Osteoblast (primary cell): ENCODE measurements around the gene SDCBP2. TPM values are rescaled to one million over a fixed set of nuclear protein-coding genes. Genes with fewer than 3 reads are reported as not detected.

Experiments used
- DNase-seq: peaks from one replicate; pipeline ENCODE4 v3.0.0; 2011; ENCODE audit warnings: low spot score, mixed read lengths; ENCODE audit not compliant: insufficient read length; ENCODE audit errors: missing footprints
- H2AFZ ChIP-seq: 2 replicates; pipeline ENCODE4 v1.6.0; 2011; ENCODE audit warnings: mild to moderate bottlenecking, low read length
- H3K27ac ChIP-seq: 2 replicates; pipeline ENCODE4 v1.5.1; 2011; ENCODE audit warnings: mild to moderate bottlenecking, low read depth, low read length, moderate library complexity
- H3K27me3 ChIP-seq: 2 replicates; pipeline ENCODE4 v1.6.0; 2012; ENCODE audit warnings: mild to moderate bottlenecking, control low read depth, inconsistent platforms, low read length, moderate library complexity; ENCODE audit not compliant: insufficient read depth
- H3K36me3 ChIP-seq: 2 replicates; pipeline ENCODE4 v1.5.1; 2011; ENCODE audit warnings: mild to moderate bottlenecking, low read length, control low read depth, moderate library complexity; ENCODE audit not compliant: insufficient read depth
- H3K4me1 ChIP-seq: 2 replicates; pipeline ENCODE4 v1.5.1; 2011; ENCODE audit warnings: mild to moderate bottlenecking, low read length, control low read depth, moderate library complexity; ENCODE audit not compliant: insufficient read depth
- H3K4me2 ChIP-seq: 2 replicates; pipeline ENCODE4 v1.6.0; 2011; ENCODE audit warnings: mild to moderate bottlenecking, low read length; ENCODE audit not compliant: insufficient read depth
- H3K4me3 ChIP-seq: fragments of 200-600 bp; sonication (generic); 3 replicates; pipeline ENCODE4 v1.5.1; 2012; ENCODE audit warnings: mild to moderate bottlenecking, low read length, inconsistent platforms; ENCODE audit not compliant: insufficient read depth
- H3K79me2 ChIP-seq: 2 replicates; pipeline ENCODE4 v1.6.0; 2012; ENCODE audit warnings: mild to moderate bottlenecking, low read length, control low read depth, inconsistent platforms; ENCODE audit not compliant: insufficient read depth
- H3K9me3 ChIP-seq: 2 replicates; pipeline ENCODE4 v1.5.1; 2011; ENCODE audit warnings: low read depth, low read length, control low read depth
- H4K20me1 ChIP-seq: 2 replicates; pipeline ENCODE4 v1.6.0; 2012; ENCODE audit warnings: mild to moderate bottlenecking, low read length, control low read depth; ENCODE audit not compliant: insufficient read depth
- CTCF ChIP-seq: IDR thresholded peaks from 2 replicates; pipeline ENCODE4 v1.5.1; 2011; ENCODE audit warnings: mild to moderate bottlenecking, low read depth, low read length, moderate library complexity; ENCODE audit errors: extremely low read depth
- total RNA-seq: library from RNA; depleted of rRNA; stranded (reverse); fragments of >200 nt; gene quantifications from 2 replicates; pipeline ENCODE4 v1.2.3, GENCODE V29; 2012

Gene SDCBP2
- total RNA-seq, 1 donor: 2.2 TPM

DNA sequence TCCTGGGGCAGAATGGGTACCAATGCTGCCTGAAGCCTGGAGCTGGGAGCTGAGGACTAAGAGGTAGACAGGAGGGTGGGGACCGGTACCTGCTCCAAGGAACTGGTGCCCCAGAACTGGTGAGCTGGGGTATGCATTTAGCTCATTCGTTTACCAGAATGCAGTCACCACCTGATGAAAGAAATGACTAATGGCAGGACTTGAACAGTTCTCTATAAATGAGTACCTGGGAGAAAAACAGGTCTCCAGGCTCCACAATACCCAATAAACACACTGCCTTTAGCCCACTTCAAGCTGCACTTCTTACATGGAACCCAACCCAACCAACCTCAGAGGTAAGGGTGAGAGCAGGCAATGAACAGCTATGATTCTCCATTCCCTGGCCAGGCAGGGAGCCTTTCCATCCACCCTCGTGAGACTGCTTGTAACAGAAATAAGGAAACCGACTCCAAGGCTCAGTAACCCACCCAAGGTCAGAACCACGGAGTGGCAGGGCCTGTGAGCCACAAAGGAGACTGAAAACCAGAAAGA lies 48.5 kb upstream of the SDCBP2 start:
- TF ChIP-seq CTCF: no peak
- Histone ChIP-seq H3K4me3 (no peak overlapping the region), H3K27ac (peak overlapping the region; percentile 40), H3K4me2 (peak overlapping the region; percentile 5), H3K79me2 (peaks cover 95% of the 10 kb centered on the region), H3K27me3 (no peaks in the 10 kb centered on the region), H4K20me1 (peaks cover 72% of the 10 kb centered on the region), H3K4me1 (peaks cover 40% of the 10 kb centered on the region), H2AFZ (no peak overlapping the region), H3K36me3 (peaks cover 19% of the 10 kb centered on the region), H3K9me3 (no peaks in the 10 kb centered on the region)
- no peak for DNase-seq

- H3K4me1 ChIP-seq: peaks cover 34% of the 10 kb centered on the region
- no peaks in the 10 kb centered on the region for H3K9me3 ChIP-seq
- no peak overlapping the region for H3K4me2 ChIP-seq
- no peaks in the 10 kb centered on the region for H3K27me3 ChIP-seq
- peaks cover 19% of the 10 kb centered on the region for H3K36me3 ChIP-seq
- no peak overlapping the region for H2AFZ ChIP-seq
- H3K79me2 ChIP-seq: peaks cover 94% of the 10 kb centered on the region
- peaks cover 68% of the 10 kb centered on the region for H4K20me1 ChIP-seq
- TF ChIP-seq CTCF: no peak
- H3K4me3 ChIP-seq: no peak overlapping the region
- no peak for DNase-seq
- H3K27ac ChIP-seq: peak overlapping the region; percentile 73
These were observed 47.7 kb upstream of the SDCBP2 start for GRCh38 chr20:1376408-1377270.

GRCh38 chr20:1376007-1376406 lies 47.1 kb upstream of the SDCBP2 start:
- H3K27me3 ChIP-seq: no peaks in the 10 kb centered on the region
- peak overlapping the region; percentile 20 for H3K4me2 ChIP-seq
- H3K4me1 ChIP-seq: peaks cover 40% of the 10 kb centered on the region
- H3K4me3 ChIP-seq: no peak overlapping the region
- no peak for TF ChIP-seq CTCF
- H3K27ac ChIP-seq: peak overlapping the region; percentile 73
- DNase-seq: no peak
- H3K79me2 ChIP-seq: peaks cover 91% of the 10 kb centered on the region
- no peaks in the 10 kb centered on the region for H3K9me3 ChIP-seq
- no peak overlapping the region for H2AFZ ChIP-seq
- peaks cover 19% of the 10 kb centered on the region for H3K36me3 ChIP-seq
- peaks cover 69% of the 10 kb centered on the region for H4K20me1 ChIP-seq

- H3K4me2 ChIP-seq: peak overlapping the region; percentile 20
- H3K27ac ChIP-seq: peak overlapping the region; percentile 73
- H3K79me2 ChIP-seq: peaks cover 90% of the 10 kb centered on the region
- no peaks in the 10 kb centered on the region for H3K27me3 ChIP-seq
- H3K4me1 ChIP-seq: peaks cover 45% of the 10 kb centered on the region
- H3K36me3 ChIP-seq: peaks cover 19% of the 10 kb centered on the region
- H3K4me3 ChIP-seq: no peak overlapping the region
- H2AFZ ChIP-seq: no peak overlapping the region
- DNase-seq: no peak
- TF ChIP-seq CTCF: no peak
- no peaks in the 10 kb centered on the region for H3K9me3 ChIP-seq
- peaks cover 73% of the 10 kb centered on the region for H4K20me1 ChIP-seq
These were observed 46.6 kb upstream of the SDCBP2 start for GRCh38 chr20:1375515-1375914.
